ENCODE data around the gene TMEM263.

GRCh38 chr12:107019546-107019945, 63.8 kb downstream of the TMEM263 start:
- TF ChIP-seq POLR2AphosphoS5 (IDR thresholded peaks at IDR 0.05; ENCODE audit: borderline replicate concordance, low read depth, low read length) (no peak), EZH2 (IDR thresholded peaks at IDR 0.05) (no peak), FOXP2 (optimal IDR thresholded peaks at IDR 0.05; ENCODE audit: control extremely low read depth, extremely low read length, insufficient read depth) (no peak)

Measured in SK-N-MC (cell line).